Measurements from ENCODE around the gene SLFNL1. TPM values are rescaled to one million over a fixed set of nuclear protein-coding genes. Genes with fewer than 3 reads are reported as not detected.

The SLFNL1 gene
- total and polyA plus RNA-seq, 2 experiments from 2014 or later, result 0.14 to 0.29 TPM

- Mint-ChIP-seq H3K27me3 (ENCODE audit: insufficient read depth, low read depth, poor library complexity) (no peaks in the 10 kb centered on the region), H3K9me3 (no peaks in the 10 kb centered on the region), H3K4me1 (peaks cover 4% of the 10 kb centered on the region; the same call in 1 of the 3 replicates), H3K27ac (no peak overlapping the region), H3K4me3 (no peak overlapping the region), H3K36me3 (ENCODE audit: low read depth) (peaks cover 12% of the 10 kb centered on the region)
- DNase-seq (ENCODE audit: low spot score) (no peak), ATAC-seq (no peak)
- Histone ChIP-seq H3K36me3 (ENCODE audit: insufficient read depth) (no peaks in the 10 kb centered on the region), H2AFZ (no peak overlapping the region), H3F3A (replicated peaks; ENCODE audit: low read depth) (no peaks in the 10 kb centered on the region), H3K9me2 (ENCODE audit: insufficient read depth) (no peaks in the 10 kb centered on the region), H3K27ac (ENCODE audit: low read depth) (no peak overlapping the region), H3K27me3 (ENCODE audit: insufficient read depth) (no peaks in the 10 kb centered on the region), H3K4me2 (no peak overlapping the region), H3K4me1 (ENCODE audit: insufficient read depth) (no peaks in the 10 kb centered on the region), H3K4me3 (no peak overlapping the region), H3K79me2 (replicated peaks; ENCODE audit: insufficient read depth) (no peaks in the 10 kb centered on the region), H4K20me1 (replicated peaks; ENCODE audit: insufficient read depth) (peaks cover 6% of the 10 kb centered on the region; the same call in 1 of the 2 replicates)
- no peak for TF ChIP-seq NANOG (IDR thresholded peaks at IDR 0.05; ENCODE audit: borderline replicate concordance)
- no peak for TF ChIP-seq ETS1 (IDR thresholded peaks at IDR 0.05)
- TF ChIP-seq ZNF462 (CRISPR knock-in tag; IDR thresholded peaks at IDR 0.05), result no peak
- no peak for TF ChIP-seq EZH2phosphoT487 (IDR thresholded peaks at IDR 0.05; ENCODE audit: unreplicated experiment)
- no peak for TF ChIP-seq STAT1 (IDR thresholded peaks at IDR 0.05; ENCODE audit: unreplicated experiment)
These were observed 31.8 kb upstream of the SLFNL1 start for GRCh38 chr1:41053316-41053715.

GRCh38 chr1:41051022-41051421, 29.5 kb upstream of the SLFNL1 start:
- H3K9me2 ChIP-seq (ENCODE audit: insufficient read depth), result no peaks in the 10 kb centered on the region
- ATAC-seq (no peak), DNase-seq (ENCODE audit: low spot score) (no peak)
- H3K27me3 Mint-ChIP-seq (ENCODE audit: insufficient read depth, low read depth, poor library complexity), result no peaks in the 10 kb centered on the region
- no peak overlapping the region for H3K27ac ChIP-seq (ENCODE audit: low read depth)
- no peak overlapping the region for H3K4me3 Mint-ChIP-seq
- H3K4me1 ChIP-seq (ENCODE audit: insufficient read depth), result no peaks in the 10 kb centered on the region
- no peaks in the 10 kb centered on the region; the same call in 2 of the 3 replicates for H3K9me3 Mint-ChIP-seq
- H3F3A ChIP-seq (replicated peaks; ENCODE audit: low read depth), result no peaks in the 10 kb centered on the region
- H4K20me1 ChIP-seq (replicated peaks; ENCODE audit: insufficient read depth), result 0 out of 2 replicates have a peak, but pooled peaks cover 6% of the 10 kb centered on the region
- no peak overlapping the region for H3K27ac Mint-ChIP-seq
- H3K4me3 ChIP-seq, result no peak overlapping the region
- H3K4me1 Mint-ChIP-seq, result no peaks in the 10 kb centered on the region
- no peaks in the 10 kb centered on the region for H3K27me3 ChIP-seq (ENCODE audit: insufficient read depth)
- no peak overlapping the region for H3K4me2 ChIP-seq
- H3K36me3 ChIP-seq (ENCODE audit: insufficient read depth), result no peaks in the 10 kb centered on the region
- H2AFZ ChIP-seq, result no peak overlapping the region
- H3K79me2 ChIP-seq (replicated peaks; ENCODE audit: insufficient read depth), result no peaks in the 10 kb centered on the region
- peaks cover 10% of the 10 kb centered on the region for H3K36me3 Mint-ChIP-seq (ENCODE audit: low read depth)
- TF ChIP-seq POLR2AphosphoS5 (IDR thresholded peaks at IDR 0.05; ENCODE audit: low read depth) (no peak), ZNF462 (CRISPR knock-in tag; IDR thresholded peaks at IDR 0.05) (no peak)

All from GM23338 (cell line).